Measurements from ENCODE around the gene HMGB1. TPM values are rescaled to one million over a fixed set of nuclear protein-coding genes. Genes with fewer than 3 reads are reported as not detected.

Gene HMGB1
- total and polyA plus RNA-seq, 2 donors (not counting 3 experiments of a cell fraction or from before 2014, with no cell fraction given) = 111 to 670 TPM

GRCh38 chr13:30450066-30450465 is 15.7 kb downstream of the HMGB1 start:
- Histone ChIP-seq H3K4me2 (ENCODE audit: insufficient read depth, low read length) (no peak overlapping the region), H4K20me1 (replicated peaks; ENCODE audit: control insufficient read depth, extremely low read depth, insufficient read depth, low read length) (no peaks in the 10 kb centered on the region), H3K9me1 (replicated peaks; ENCODE audit: control insufficient read depth, extremely low read depth, insufficient read depth, low read length) (no peaks in the 10 kb centered on the region), H3K27ac (ENCODE audit: insufficient read depth, low read depth, low read length) (no peak overlapping the region), H3K4me1 (ENCODE audit: control insufficient read depth, extremely low read depth, insufficient read depth, low read length) (peaks cover 9% of the 10 kb centered on the region), H3K9ac (replicated peaks; ENCODE audit: extremely low read depth, insufficient read depth, low read length) (no peak overlapping the region), H3K4me3 (replicated peaks in 1 of 3; ENCODE audit: insufficient read depth in 1 of 3, low read depth in 1 of 3, low read length in 3 of 3) (no peak overlapping the region), H3K36me3 (ENCODE audit: control insufficient read depth in 2 of 2, extremely low read depth in 1 of 2, insufficient read depth in 2 of 2, low read length in 2 of 2) (no peaks in the 10 kb centered on the region), H2AFZ (ENCODE audit: low read depth, low read length) (no peak overlapping the region), H3K27me3 (ENCODE audit: control insufficient read depth in 2 of 2, insufficient read depth in 2 of 2, low read length in 2 of 2) (no peaks in the 10 kb centered on the region), H3K79me2 (ENCODE audit: control insufficient read depth, insufficient read depth, low read length) (no peaks in the 10 kb centered on the region), H3K9me3 (replicated peaks; ENCODE audit: control insufficient read depth, insufficient read depth, low read length) (no peaks in the 10 kb centered on the region)
- intact Hi-C loops (cut with micrococcal nuclease) (no loop called here), dilution Hi-C loops (cut with MboI; ENCODE audit: extremely low pct_ligation_motif_present, low sequenced_read_pairs) (no loop called here)
- DNase-seq (ENCODE audit: low read depth, low spot score) (no peak), FAIRE-seq (no peak)
- ChIA-PET CTCF (interaction anchor here (1.6 kb wide), 1 partner anchor 28 kb away, joined by 3 read pairs; the partner anchor contains the start of gene UBE2L5), POLR2A (no interaction called here)
- no TSS peak for BruUV-seq (replicated peaks)
- no peak for TF ChIP-seq FOS (IDR thresholded peaks at IDR 0.05; ENCODE audit: borderline replicate concordance, insufficient read depth, low read length)
- TF ChIP-seq POLR2AphosphoS5 (IDR thresholded peaks at IDR 0.05; ENCODE audit: insufficient read depth, low read depth, low read length) = no peak
- TF ChIP-seq MYC (IDR thresholded peaks at IDR 0.05; ENCODE audit: low read depth, low read length) = no peak
- TF ChIP-seq JUN (IDR thresholded peaks at IDR 0.05; ENCODE audit: borderline replicate concordance, insufficient read depth, insufficient read length, low read depth) = no peak
- TF ChIP-seq POLR2A (IDR thresholded peaks at IDR 0.05; ENCODE audit: low read depth, low read length) = no peak
- TF ChIP-seq CTCF (IDR thresholded peaks at IDR 0.05; ENCODE audit: extremely low read depth in 1 of 2, insufficient read depth in 1 of 2, low read depth in 1 of 2, low read length in 2 of 2) = no peak
- TF ChIP-seq MAX (IDR thresholded peaks at IDR 0.05; ENCODE audit: insufficient read depth, insufficient read length) = no peak
- no peak for TF ChIP-seq EZH2 (IDR thresholded peaks at IDR 0.05; ENCODE audit: borderline replicate concordance, low read depth, low read length, severe bottlenecking)
- TF ChIP-seq GATA2 (IDR thresholded peaks at IDR 0.05; ENCODE audit: insufficient read depth, insufficient read length, low read depth, low read length) = no peak

All from endothelial cell of umbilical vein (primary cell).